ENCODE measurements around the gene SAFB2.

DNA sequence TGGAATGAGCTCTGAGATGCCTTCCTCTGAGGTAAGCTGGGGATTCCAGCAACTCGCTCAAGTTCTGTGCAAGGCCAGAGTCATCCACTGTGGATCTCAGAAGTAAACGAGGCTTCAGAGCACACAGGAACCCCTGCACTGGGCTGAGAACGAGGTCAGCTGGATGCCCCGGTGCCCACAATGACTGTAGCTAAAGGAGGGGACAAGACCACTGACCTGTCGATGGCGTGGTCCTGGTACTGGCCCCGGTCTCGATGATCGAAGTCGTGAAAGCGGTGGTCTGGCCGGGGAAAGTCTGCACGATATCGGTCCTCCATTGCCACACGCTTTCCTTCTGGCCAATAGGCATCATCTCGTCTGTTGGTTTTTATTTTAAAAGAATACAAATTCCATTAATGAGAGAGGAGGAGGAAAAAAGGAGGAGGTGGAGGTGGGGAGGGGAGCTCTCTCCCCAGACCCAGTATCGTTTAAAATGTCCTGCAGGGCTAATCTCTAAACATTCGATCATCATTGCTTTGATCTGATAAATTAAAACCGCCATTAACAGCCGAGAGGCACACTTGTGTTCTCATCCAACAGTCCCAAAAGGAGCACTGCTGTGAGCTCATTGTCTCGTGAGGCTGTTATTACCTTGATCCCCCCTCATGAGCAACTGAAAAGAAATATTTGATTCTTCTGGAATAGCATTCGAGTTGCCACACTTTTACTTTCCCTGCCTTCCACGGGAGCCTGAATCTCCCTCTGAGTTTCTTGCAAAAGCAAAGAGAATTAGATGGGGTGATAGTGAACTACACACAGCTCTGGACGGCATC is 29.8 kb downstream of the SAFB2 start:
- TF ChIP-seq, protein P1, sequence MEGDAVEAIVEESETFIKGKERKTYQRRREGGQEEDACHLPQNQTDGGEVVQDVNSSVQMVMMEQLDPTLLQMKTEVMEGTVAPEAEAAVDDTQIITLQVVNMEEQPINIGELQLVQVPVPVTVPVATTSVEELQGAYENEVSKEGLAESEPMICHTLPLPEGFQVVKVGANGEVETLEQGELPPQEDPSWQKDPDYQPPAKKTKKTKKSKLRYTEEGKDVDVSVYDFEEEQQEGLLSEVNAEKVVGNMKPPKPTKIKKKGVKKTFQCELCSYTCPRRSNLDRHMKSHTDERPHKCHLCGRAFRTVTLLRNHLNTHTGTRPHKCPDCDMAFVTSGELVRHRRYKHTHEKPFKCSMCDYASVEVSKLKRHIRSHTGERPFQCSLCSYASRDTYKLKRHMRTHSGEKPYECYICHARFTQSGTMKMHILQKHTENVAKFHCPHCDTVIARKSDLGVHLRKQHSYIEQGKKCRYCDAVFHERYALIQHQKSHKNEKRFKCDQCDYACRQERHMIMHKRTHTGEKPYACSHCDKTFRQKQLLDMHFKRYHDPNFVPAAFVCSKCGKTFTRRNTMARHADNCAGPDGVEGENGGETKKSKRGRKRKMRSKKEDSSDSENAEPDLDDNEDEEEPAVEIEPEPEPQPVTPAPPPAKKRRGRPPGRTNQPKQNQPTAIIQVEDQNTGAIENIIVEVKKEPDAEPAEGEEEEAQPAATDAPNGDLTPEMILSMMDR (conservative IDR thresholded peaks at IDR 0.05 in 1 of 2, IDR thresholded peaks at IDR 0.05 in 1 of 2; ENCODE audit: extremely low read depth in 1 of 2, insufficient read depth in 1 of 2, low read depth in 1 of 2, low read length in 2 of 2), result no peak
- TF ChIP-seq EZH2 (IDR thresholded peaks at IDR 0.05; ENCODE audit: borderline replicate concordance, low read length), result no peak

Data from mammary epithelial cell (primary cell).